Activated CD8-positive, alpha-beta memory T cell treated with anti-CD3 and anti-CD28 coated beads, Interleukin-2, amount 50 U/mL, for 48 hours (primary cell): ENCODE results near the gene CDC42EP3.

Experiments
- DNase-seq: peaks from one replicate; pipeline ENCODE4 v3.0.0-alpha.2; 2020

Gene CDC42EP3

GRCh38 chr2:37614061-37614738 is 57.2 kb downstream of the CDC42EP3 start:
- DNase-seq = no peak

- no peak for DNase-seq
Observed at GRCh38 chr2:37612382-37612781, 59.1 kb downstream of the CDC42EP3 start.

- no peak for DNase-seq
Observed at GRCh38 chr2:37610638-37611289, 60.7 kb downstream of the CDC42EP3 start.

- no peak for DNase-seq
Observed at GRCh38 chr2:37609782-37610181, 61.7 kb downstream of the CDC42EP3 start.

- DNase-seq = no peak
Observed at GRCh38 chr2:37604716-37605115, 66.7 kb downstream of the CDC42EP3 start.

GRCh38 chr2:37602702-37603101 is 68.7 kb downstream of the CDC42EP3 start:
- DNase-seq = no peak

GRCh38 chr2:37602040-37602439 is 69.4 kb downstream of the CDC42EP3 start:
- DNase-seq = no peak

- no peak for DNase-seq
Observed at GRCh38 chr2:37601569-37601968, 69.9 kb downstream of the CDC42EP3 start.

- DNase-seq = no peak
Observed at GRCh38 chr2:37600735-37601134, 70.7 kb downstream of the CDC42EP3 start.

- peak; percentile 64 for DNase-seq
Observed at GRCh38 chr2:37599688-37600525, 71.5 kb downstream of the CDC42EP3 start.

- no peak for DNase-seq
Observed at GRCh38 chr2:37593694-37594093, 77.7 kb downstream of the CDC42EP3 start.

GRCh38 chr2:37593024-37593423 is 78.4 kb downstream of the CDC42EP3 start:
- DNase-seq = no peak
